OCI-LY3 (cell line): ENCODE data around the gene CTBP2.

Source experiments
- H2AFZ ChIP-seq: fragments of 200-600, 300-600 bp; shearing (Covaris generic); 2 replicates; pipeline ENCODE4 v1.6.0; 2014; ENCODE audit warnings: antibody characterized with exemption, low read depth, low read length
- H3K27ac ChIP-seq: fragments of 200-600, 300-600 bp; sonication (generic); 2 replicates; pipeline ENCODE4 v1.5.1; 2014; ENCODE audit warnings: mild to moderate bottlenecking, low read length, moderate library complexity, mixed read lengths
- H3K27me3 ChIP-seq: fragments of 200-600, 300-600 bp; sonication (generic); 2 replicates; pipeline ENCODE4 v1.6.1; 2014; ENCODE audit warnings: low read depth, low read length, mixed read lengths
- H3K36me3 ChIP-seq: fragments of 200-600, 300-600 bp; sonication (generic); replicated peaks from 2 replicates; pipeline ENCODE3; 2014; ENCODE audit warnings: low read depth, low read length, mixed read lengths
- H3K4me1 ChIP-seq: fragments of 300-600, 200-600 bp; sonication (generic); 2 replicates; pipeline ENCODE4 v1.6.1; 2014; ENCODE audit warnings: low read length, mixed read lengths
- H3K4me2 ChIP-seq: fragments of 200-600, 300-600 bp; sonication (generic); 2 replicates; pipeline ENCODE4 v1.6.1; 2014; ENCODE audit warnings: low read length, mixed read lengths
- H3K4me3 ChIP-seq: fragments of 300-600, 200-600 bp; sonication (generic); 2 replicates; pipeline ENCODE4 v1.5.1; 2014; ENCODE audit warnings: antibody characterized with exemption, mild to moderate bottlenecking, low read length, moderate library complexity
- H3K79me2 ChIP-seq: fragments of 300-600, 200-600 bp; shearing (Covaris generic); 2 replicates; pipeline ENCODE4 v1.6.1; 2014; ENCODE audit warnings: mild to moderate bottlenecking, low read length, mixed read lengths
- H3K9ac ChIP-seq: fragments of 300-600, 200-600 bp; shearing (Covaris generic); 2 replicates; pipeline ENCODE4 v1.6.0; 2014; ENCODE audit warnings: mild to moderate bottlenecking, low read length, moderate library complexity
- H3K9me3 ChIP-seq: fragments of 200-600, 300-600 bp; shearing (Covaris generic); 2 replicates; pipeline ENCODE4 v1.6.1; 2014; ENCODE audit warnings: low read length, mixed read lengths; ENCODE audit not compliant: insufficient read depth
- H4K20me1 ChIP-seq: fragments of 200-600, 300-600 bp; sonication (generic); 2 replicates; pipeline ENCODE4 v1.6.1; 2016; ENCODE audit warnings: low read length, mixed read lengths; ENCODE audit not compliant: insufficient read depth
- CTCF ChIP-seq: fragments of 200-600, 300-600 bp; sonication (generic); IDR thresholded peaks from 2 replicates; pipeline ENCODE4 v1.5.1; 2014; ENCODE audit warnings: antibody characterized with exemption, low read length, low read depth
- EZH2phosphoT487 ChIP-seq: fragments of 200-600 bp; shearing (Covaris generic); IDR thresholded peaks from 2 replicates; pipeline ENCODE4 v1.6.1; 2018; ENCODE audit warnings: antibody characterized with exemption, mixed run types, low read depth

CTBP2 gene

DNA sequence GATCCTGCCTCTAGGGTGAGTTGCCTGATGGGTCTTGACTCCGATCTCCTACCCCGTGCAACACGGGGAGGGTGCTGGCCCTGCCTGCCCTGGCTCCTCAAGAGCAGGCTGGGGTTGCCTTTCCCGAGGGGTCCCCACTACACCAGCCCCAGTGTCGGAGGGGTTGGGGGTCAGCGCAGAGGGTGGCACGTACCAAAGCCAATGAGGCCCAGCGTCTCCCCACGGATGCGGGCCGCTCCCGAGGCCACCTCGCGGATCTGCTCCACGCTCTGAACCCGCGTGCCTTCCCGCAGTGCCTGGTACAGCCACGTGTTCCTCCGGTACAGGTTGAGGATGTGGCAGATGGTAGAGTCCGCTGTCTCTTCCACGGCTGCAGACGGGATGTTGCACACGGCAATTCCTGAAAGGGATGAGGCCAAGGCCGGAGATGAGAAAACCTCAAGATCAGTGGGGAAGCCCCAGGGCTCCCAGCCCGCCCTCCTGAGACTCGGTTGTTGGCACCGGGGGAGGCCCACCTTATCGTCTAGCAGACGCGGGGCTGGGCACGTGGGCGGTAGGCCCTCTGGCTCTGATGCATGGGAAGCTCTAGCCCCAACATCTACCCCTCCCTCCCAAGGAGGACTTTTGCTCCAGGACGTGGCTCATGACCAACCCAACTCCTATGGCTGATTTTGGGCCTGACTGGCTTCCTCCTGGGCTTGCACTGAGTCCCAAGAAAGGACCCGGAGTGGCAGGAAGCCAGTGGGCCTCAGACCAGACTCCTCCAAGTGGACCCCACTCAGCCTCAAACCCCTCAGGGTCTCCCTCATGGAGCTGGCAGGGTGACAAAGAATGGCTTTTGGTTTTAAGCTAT lies 162.4 kb downstream of the CTBP2 start:
- no peak overlapping the region for H3K4me3 ChIP-seq

GRCh38 chr10:124997306-124997705 lies 163.1 kb downstream of the CTBP2 start:
- Histone ChIP-seq H3K27ac (no peak overlapping the region), H3K4me2 (no peak overlapping the region), H3K79me2 (no peaks in the 10 kb centered on the region), H3K4me1 (peaks cover under 1% of the 10 kb centered on the region; the same call in 1 of the 2 replicates), H3K36me3 (no peaks in the 10 kb centered on the region), H3K4me3 (no peak overlapping the region), H3K9me3 (no peaks in the 10 kb centered on the region), H3K9ac (no peak overlapping the region), H2AFZ (no peak overlapping the region), H3K27me3 (no peaks in the 10 kb centered on the region), H4K20me1 (no peaks in the 10 kb centered on the region)
- TF ChIP-seq CTCF, result no peak
- TF ChIP-seq EZH2phosphoT487, result no peak

More for the DNA sequence above, 162.4 kb downstream of the CTBP2 start:
- no peaks in the 10 kb centered on the region for H3K36me3 ChIP-seq
- H3K4me2 ChIP-seq, result no peak overlapping the region
- no peak overlapping the region for H2AFZ ChIP-seq
- no peaks in the 10 kb centered on the region for H3K79me2 ChIP-seq
- no peaks in the 10 kb centered on the region for H3K4me1 ChIP-seq
- H3K9me3 ChIP-seq, result no peaks in the 10 kb centered on the region
- H3K27ac ChIP-seq, result no peak overlapping the region
- H4K20me1 ChIP-seq, result no peaks in the 10 kb centered on the region
- TF ChIP-seq CTCF, result no peak
- no peak for TF ChIP-seq EZH2phosphoT487
- H3K9ac ChIP-seq, result no peak overlapping the region
- no peaks in the 10 kb centered on the region for H3K27me3 ChIP-seq

DNA sequence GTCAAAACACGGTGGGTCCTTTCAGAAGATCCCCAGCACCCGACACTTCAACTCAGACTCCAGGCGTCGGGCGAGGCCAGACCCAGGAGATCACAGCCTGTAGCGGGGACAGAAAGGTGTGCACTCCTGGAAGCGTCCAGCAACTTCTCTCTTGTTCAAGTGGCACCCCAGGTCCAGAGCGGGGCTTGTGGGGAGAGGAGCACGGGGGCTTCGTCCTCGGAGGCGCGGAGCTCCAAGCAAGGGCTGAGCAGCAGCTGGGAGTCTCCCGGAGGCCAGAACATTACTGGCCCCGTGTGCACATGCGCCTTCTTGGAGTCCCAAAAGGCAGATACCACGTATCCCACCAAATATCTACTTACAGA lies 163.5 kb downstream of the CTBP2 start:
- H3K27me3 ChIP-seq, result no peaks in the 10 kb centered on the region
- H3K9ac ChIP-seq, result no peak overlapping the region
- peaks cover 5% of the 10 kb centered on the region; the same call in 1 of the 2 replicates for H3K4me1 ChIP-seq
- no peaks in the 10 kb centered on the region for H3K9me3 ChIP-seq
- no peak overlapping the region for H3K4me3 ChIP-seq
- TF ChIP-seq CTCF (no peak), EZH2phosphoT487 (no peak)
- no peaks in the 10 kb centered on the region for H3K36me3 ChIP-seq
- H3K27ac ChIP-seq, result no peak overlapping the region
- H3K79me2 ChIP-seq, result no peaks in the 10 kb centered on the region
- H2AFZ ChIP-seq, result no peak overlapping the region
- H4K20me1 ChIP-seq, result peaks cover 3% of the 10 kb centered on the region; the same call in 1 of the 2 replicates
- H3K4me2 ChIP-seq, result no peak overlapping the region

- Histone ChIP-seq H3K4me1 (peaks cover 11% of the 10 kb centered on the region; the same call in 1 of the 2 replicates), H3K79me2 (no peaks in the 10 kb centered on the region), H3K9ac (no peak overlapping the region), H4K20me1 (peaks cover 3% of the 10 kb centered on the region; the same call in 1 of the 2 replicates), H3K27me3 (no peaks in the 10 kb centered on the region), H3K4me3 (no peak overlapping the region), H3K9me3 (no peaks in the 10 kb centered on the region), H2AFZ (no peak overlapping the region), H3K36me3 (no peaks in the 10 kb centered on the region), H3K4me2 (no peak overlapping the region), H3K27ac (no peak overlapping the region)
- TF ChIP-seq CTCF (no peak), EZH2phosphoT487 (no peak)
These were observed 164.1 kb downstream of the CTBP2 start for GRCh38 chr10:124996127-124996853.
